Activated T-cell treated with anti-CD3 and anti-CD28 coated beads for 48 hours (primary cell): ENCODE data around the gene DDX39B.

Experiments used
- DNase-seq: peaks from one replicate; pipeline ENCODE4 v3.0.0-alpha.2; 2020; ENCODE audit warnings: low read depth

DDX39B gene

GRCh38 chr6:31485055-31485454 lies 56.7 kb downstream of the DDX39B start:
- no peak for DNase-seq

- DNase-seq, result no peak
Observed at GRCh38 chr6:31483392-31483791, 58.4 kb downstream of the DDX39B start.

- no peak for DNase-seq
Observed at GRCh38 chr6:31480574-31480973, 61.2 kb downstream of the DDX39B start.
